ENCODE data around the gene DGKB.

- TF ChIP-seq SPI1 (IDR thresholded peaks at IDR 0.05; ENCODE audit: low read depth, low read length) = no peak
- TF ChIP-seq POLR2A (IDR thresholded peaks at IDR 0.05; ENCODE audit: low read depth, low read length) = no peak
- no peak for TF ChIP-seq POLR2AphosphoS5 (IDR thresholded peaks at IDR 0.05; ENCODE audit: low read depth, low read length)
- no peak for TF ChIP-seq PAX5 (IDR thresholded peaks at IDR 0.05; ENCODE audit: insufficient read depth, low read length, severe bottlenecking)
- TF ChIP-seq TAF1 (IDR thresholded peaks at IDR 0.05; ENCODE audit: low read depth, low read length) = no peak
These were observed 351.2 kb downstream of the DGKB start for GRCh38 chr7:14551310-14551709.
